DND-41 (cell line): ENCODE results near the gene NOC4L.
"Not testable (repeated sequence)": the region's sequence is repeated elsewhere in the genome, so short reads cannot be mapped to it uniquely, and the experiment has no call there.

ENCODE experiments used
- ATAC-seq: fragments of 200-7000 bp; cut with Tn5 transposase; 3 replicates; pipeline ENCODE4 v1.9.1; 2021; ENCODE audit warnings: low read depth; ENCODE audit not compliant: insufficient read depth
- DNase-seq: peaks from one replicate; pipeline ENCODE4 v3.0.0-alpha.2; 2020
- H2AFZ ChIP-seq: 2 replicates; pipeline ENCODE4 v1.6.0; 2012; ENCODE audit warnings: low read depth, low read length
- H3K27ac ChIP-seq: 2 replicates; pipeline ENCODE4 v1.5.1; 2012; ENCODE audit warnings: low read length, inconsistent platforms
- H3K27me3 ChIP-seq: fragments of 200-600 bp; sonication (generic); 2 replicates; pipeline ENCODE4 v1.6.0; 2012; ENCODE audit warnings: low read length, mild to moderate bottlenecking, inconsistent platforms; ENCODE audit not compliant: insufficient read depth, poor library complexity
- H3K36me3 ChIP-seq: 2 replicates; pipeline ENCODE4 v1.5.1; 2012; ENCODE audit warnings: low read length, inconsistent platforms; ENCODE audit not compliant: insufficient read depth
- H3K4me1 ChIP-seq: 2 replicates; pipeline ENCODE4 v1.5.1; 2012; ENCODE audit warnings: mild to moderate bottlenecking, low read length; ENCODE audit not compliant: insufficient read depth
- H3K4me2 ChIP-seq: 2 replicates; pipeline ENCODE4 v1.6.0; 2012; ENCODE audit warnings: mild to moderate bottlenecking, moderate library complexity, low read length, inconsistent platforms; ENCODE audit not compliant: insufficient read depth
- H3K4me3 ChIP-seq, 2 experiments: fragments of 200-600 bp in 1 of 2; shearing (Covaris generic) in 1 of 2; 2 replicates each; pipeline ENCODE4 v1.5.1; 2012 to 2016; ENCODE audit warnings: inconsistent platforms in 2 of 2, low read length in 2 of 2, mild to moderate bottlenecking in 2 of 2, low read depth in 1 of 2, moderate library complexity in 1 of 2
- H3K79me2 ChIP-seq: 2 replicates; pipeline ENCODE4 v1.6.0; 2012; ENCODE audit warnings: low read length, inconsistent platforms; ENCODE audit not compliant: insufficient read depth
- H3K9ac ChIP-seq: 2 replicates; pipeline ENCODE4 v1.6.0; 2012; ENCODE audit warnings: low read depth, mild to moderate bottlenecking, inconsistent platforms, low read length, moderate library complexity
- H3K9me3 ChIP-seq: 2 replicates; pipeline ENCODE4 v1.5.1; 2012; ENCODE audit warnings: low read length, moderate library complexity, mild to moderate bottlenecking, inconsistent platforms; ENCODE audit not compliant: insufficient read depth, severe bottlenecking
- H4K20me1 ChIP-seq: 2 replicates; pipeline ENCODE4 v1.6.0; 2012; ENCODE audit warnings: low read length; ENCODE audit not compliant: insufficient read depth
- CTCF ChIP-seq: IDR thresholded peaks from 2 replicates; pipeline ENCODE4 v1.5.1; 2012; ENCODE audit warnings: borderline replicate concordance, low read length, moderate library complexity, mild to moderate bottlenecking; ENCODE audit not compliant: poor library complexity, severe bottlenecking; ENCODE audit errors: extremely low read depth
- EZH2 ChIP-seq: IDR thresholded peaks from 3 replicates; pipeline ENCODE4 v1.6.1; 2012; ENCODE audit warnings: borderline replicate concordance, low read depth, mild to moderate bottlenecking, moderate library complexity, low read length, inconsistent platforms; ENCODE audit not compliant: severe bottlenecking

The NOC4L gene

GRCh38 chr12:132147423-132148367, 3.4 kb downstream of the NOC4L start:
- H3K36me3 ChIP-seq = peaks cover 59% of the 10 kb centered on the region
- H2AFZ ChIP-seq = no peak overlapping the region
- no peak overlapping the region for H3K9ac ChIP-seq
- ATAC-seq (no peak), DNase-seq (no peak)
- H3K79me2 ChIP-seq = peaks cover 56% of the 10 kb centered on the region
- peaks cover 32% of the 10 kb centered on the region for H3K4me1 ChIP-seq
- no peak for TF ChIP-seq CTCF
- H4K20me1 ChIP-seq = peaks cover 36% of the 10 kb centered on the region
- no peaks in the 10 kb centered on the region for H3K27me3 ChIP-seq
- H3K4me2 ChIP-seq = no peak overlapping the region
- H3K27ac ChIP-seq = no peak overlapping the region
- H3K9me3 ChIP-seq = peaks cover 3% of the 10 kb centered on the region
- H3K4me3 ChIP-seq = no peak overlapping the region

GRCh38 chr12:132148368-132149045, 4.2 kb downstream of the NOC4L start:
- H3K4me1 ChIP-seq = peaks cover 25% of the 10 kb centered on the region
- no peak overlapping the region for H3K4me3 ChIP-seq
- peaks cover 53% of the 10 kb centered on the region for H3K36me3 ChIP-seq
- TF ChIP-seq CTCF = no peak
- no peak for TF ChIP-seq EZH2
- peaks cover 3% of the 10 kb centered on the region for H3K9me3 ChIP-seq
- H2AFZ ChIP-seq = no peak overlapping the region
- no peak overlapping the region for H3K27ac ChIP-seq
- no peaks in the 10 kb centered on the region for H3K27me3 ChIP-seq
- no peak overlapping the region for H3K9ac ChIP-seq
- H4K20me1 ChIP-seq = peaks cover 31% of the 10 kb centered on the region
- ATAC-seq = no peak
- DNase-seq = no peak
- H3K4me2 ChIP-seq = no peak overlapping the region
- peaks cover 48% of the 10 kb centered on the region for H3K79me2 ChIP-seq

- not testable (repeated sequence) for H3K4me2 ChIP-seq, H3K27ac ChIP-seq, H3K27me3 ChIP-seq, ATAC-seq, DNase-seq, H3K9me3 ChIP-seq, H3K4me3 ChIP-seq, H2AFZ ChIP-seq, H3K9ac ChIP-seq
- peaks cover 38% of the 10 kb centered on the region for H4K20me1 ChIP-seq
- H3K36me3 ChIP-seq = peaks cover 53% of the 10 kb centered on the region
- H3K79me2 ChIP-seq = peaks cover 39% of the 10 kb centered on the region
- peaks cover 29% of the 10 kb centered on the region for H3K4me1 ChIP-seq
Observed at GRCh38 chr12:132149526-132149925, 5.3 kb downstream of the NOC4L start.

GRCh38 chr12:132150780-132151144, 6.5 kb downstream of the NOC4L start:
- Histone ChIP-seq H3K27ac (no peak overlapping the region), H4K20me1 (peaks cover 31% of the 10 kb centered on the region), H3K4me1 (peaks cover 19% of the 10 kb centered on the region), H3K4me3 (no peak overlapping the region), H3K36me3 (peaks cover 50% of the 10 kb centered on the region), H3K9me3 (peaks cover 3% of the 10 kb centered on the region), H3K9ac (no peak overlapping the region), H2AFZ (no peak overlapping the region), H3K79me2 (peaks cover 27% of the 10 kb centered on the region), H3K4me2 (no peak overlapping the region), H3K27me3 (no peaks in the 10 kb centered on the region)
- no peak for DNase-seq
- no peak for ATAC-seq
- TF ChIP-seq CTCF (no peak), EZH2 (no peak)
